ENCODE measurements around the gene VRTN. TPM values are rescaled to one million over a fixed set of nuclear protein-coding genes. Genes with fewer than 3 reads are reported as not detected.

The VRTN gene
- total and polyA plus RNA-seq, 2 of the 8 experiments (the other 6 are each of a cell fraction or from before 2014, with no cell fraction given) = 133 to 148 TPM

GRCh38 chr14:74395094-74395493 lies 46.8 kb downstream of the VRTN start:
- no peaks in the 10 kb centered on the region for H3K36me3 ChIP-seq (ENCODE audit: control insufficient read depth in 2 of 4, insufficient read depth in 4 of 4, low read length in 3 of 4)
- no peak overlapping the region for H2BK12ac ChIP-seq (ENCODE audit: low read depth, low read length)
- H3K9ac ChIP-seq (replicated peaks in 1 of 4; ENCODE audit: extremely low read depth in 1 of 4, low read depth in 3 of 4, low read length in 3 of 4) = no peak overlapping the region
- H2AFZ ChIP-seq (ENCODE audit: low read length) = no peak overlapping the region
- H3K23ac ChIP-seq (ENCODE audit: insufficient read length) = no peak overlapping the region
- no peaks in the 10 kb centered on the region for H3K79me2 ChIP-seq (ENCODE audit: control insufficient read depth in 1 of 2, insufficient read depth in 2 of 2, low read length in 2 of 2)
- H3K4me3 ChIP-seq (ENCODE audit: extremely low read depth in 1 of 4, insufficient read depth in 2 of 4, low read depth in 3 of 4, low read length in 4 of 4) = no peak overlapping the region
- H2BK5ac ChIP-seq (ENCODE audit: low read depth, low read length) = no peak overlapping the region
- H4K5ac ChIP-seq (ENCODE audit: insufficient read length, low read depth, low read length) = no peak overlapping the region
- no peak overlapping the region for H3K4me2 ChIP-seq (ENCODE audit: insufficient read depth in 1 of 2, low read depth in 2 of 2, low read length in 2 of 2)
- no peak overlapping the region for H3K56ac ChIP-seq (replicated peaks; ENCODE audit: insufficient read length, low read depth, low read length)
- H3K23me2 ChIP-seq (ENCODE audit: low read depth, low read length) = no peaks in the 10 kb centered on the region
- peaks cover 0 to 4% (median 0%) of the 10 kb centered on the region in 4 experiments; a peak in 3 of 7 replicates for H3K4me1 ChIP-seq (replicated peaks in 1 of 4; ENCODE audit: control insufficient read depth in 3 of 4, insufficient read depth in 4 of 4, low read length in 3 of 4)
- DNase-seq (ENCODE audit: low read depth in 1 of 2, low spot score in 2 of 2) = no peak
- no peak overlapping the region for H3K27ac ChIP-seq (ENCODE audit: low read depth, low read length)
- TF ChIP-seq BACH1 (IDR thresholded peaks at IDR 0.05; ENCODE audit: low read length) (no peak), TEAD4 (IDR thresholded peaks at IDR 0.05; ENCODE audit: low read depth, low read length) (no peak), CEBPB (IDR thresholded peaks at IDR 0.05; ENCODE audit: low read depth, low read length) (no peak), SP4 (IDR thresholded peaks at IDR 0.05; ENCODE audit: low read length) (no peak), KDM4A (IDR thresholded peaks at IDR 0.05; ENCODE audit: low read depth, low read length, severe bottlenecking) (no peak), BCL11A (IDR thresholded peaks at IDR 0.05; ENCODE audit: low read depth in 2 of 2, low read length in 2 of 2) (no peak), GTF2F1 (IDR thresholded peaks at IDR 0.05; ENCODE audit: borderline replicate concordance, low read depth, low read length) (no peak), BRCA1 (IDR thresholded peaks at IDR 0.05; ENCODE audit: low read depth, low read length) (no peak), SP1 (IDR thresholded peaks at IDR 0.05; ENCODE audit: low read depth, low read length) (no peak)
- CTCF ChIA-PET (ENCODE audit: partially characterized antibody) = interaction anchor here (0.7 to 3.0 kb wide), 7 partner anchors 12 to 113 kb away, joined by 3 to 11 read pairs (median 3); no protein-coding TSS in a partner anchor
- WGBS, 2 experiments (ENCODE audit: extremely low coverage in 1 of 2, insufficient coverage in 1 of 2, insufficient read length in 1 of 2, insufficient replicate concordance in 2 of 2, low coverage in 1 of 2, low lambda C conversion rate in 2 of 2, missing lambda C conversion rate in 1 of 2) = 90% methylated on average over 4 of the region's 4 CpGs; no CpG with 5 or more reads in 1 of the 2 experiments
- H3K79me1 ChIP-seq (ENCODE audit: low read depth, low read length) = no peaks in the 10 kb centered on the region
- peaks cover 0 to 2% (median 0%) of the 10 kb centered on the region in 4 experiments; a peak in 1 of 7 replicates for H3K27me3 ChIP-seq (replicated peaks in 1 of 4; ENCODE audit: control insufficient read depth in 3 of 4, extremely low read depth in 1 of 4, insufficient read depth in 3 of 4, low read length in 3 of 4)
- no peak overlapping the region; the same call in 1 of the 2 replicates for H3K18ac ChIP-seq (ENCODE audit: extremely low read depth, low read length)
- H2BK120ac ChIP-seq (replicated peaks; ENCODE audit: low read depth, low read length) = no peak overlapping the region
- no peak for FAIRE-seq
- H3K4ac ChIP-seq (replicated peaks; ENCODE audit: insufficient read length, low read depth, low read length) = no peak overlapping the region
- no peak overlapping the region for H2AK5ac ChIP-seq (ENCODE audit: low read depth, low read length)
- H3K9me3 ChIP-seq (ENCODE audit: insufficient read depth in 2 of 2, low read depth in 1 of 2, low read length in 1 of 2) = no peaks in the 10 kb centered on the region
- POLR2A ChIA-PET (ENCODE audit: partially characterized antibody) = interaction anchor here (0.6 to 1.4 kb wide), 4 partner anchors 40 to 93 kb away, joined by 3 to 4 read pairs (median 3); partner anchors contain the start of genes ABCD4 and VRTN
- peak overlapping the region; percentile 46 for H4K8ac ChIP-seq (ENCODE audit: extremely low read depth, insufficient read depth, low read length)
- no peak overlapping the region for H4K91ac ChIP-seq (replicated peaks; ENCODE audit: insufficient read length, low read length)
- H2BK20ac ChIP-seq (ENCODE audit: low read length) = no peak overlapping the region
- no peak overlapping the region for H2BK15ac ChIP-seq (ENCODE audit: low read length)
- no peaks in the 10 kb centered on the region for H4K20me1 ChIP-seq (replicated peaks in 1 of 2; ENCODE audit: control insufficient read depth in 1 of 2, insufficient read depth in 2 of 2, low read length in 2 of 2)
- H3K14ac ChIP-seq (ENCODE audit: insufficient read length) = no peak overlapping the region
